Pulmonary artery endothelial cell (primary cell): Measurements from ENCODE around the gene TRIM28. TPM values are rescaled to one million over a fixed set of nuclear protein-coding genes. Genes with fewer than 3 reads are reported as not detected.
"Not testable (repeated sequence)": the region's sequence is repeated elsewhere in the genome, so short reads cannot be mapped to it uniquely, and the experiment has no call there.

Source experiments
- DNase-seq: peaks from one replicate; pipeline ENCODE4 v3.0.0-alpha.2; 2011; ENCODE audit warnings: low read depth, low spot score
- total RNA-seq: library from RNA; depleted of rRNA; stranded (reverse); fragments of >200 nt; gene quantifications from 2 replicates; pipeline ENCODE4 v1.2.3, GENCODE V29; 2014

Gene TRIM28
- 526 and 542 TPM in 2 replicates for total RNA-seq

GRCh38 chr19:58543826-58544590 lies at the start of gene TRIM28:
TRIM28 (plus strand) TSS chr19:58544064; CDS start chr19:58544758, 694 bp downstream.
- DNase-seq, result peak; percentile 93

GRCh38 chr19:58497634-58498170 lies 46.2 kb upstream of the TRIM28 start:
- DNase-seq, result no peak

- no peak for DNase-seq
Observed at GRCh38 chr19:58498316-58499020, 45.4 kb upstream of the TRIM28 start.

GRCh38 chr19:58499021-58499927 lies 44.6 kb upstream of the TRIM28 start:
- peak; percentile 86 for DNase-seq

- no peak for DNase-seq
Observed at GRCh38 chr19:58500242-58500641, 43.6 kb upstream of the TRIM28 start.

- not testable (repeated sequence) for DNase-seq
Observed at GRCh38 chr19:58507602-58508223, 36.2 kb upstream of the TRIM28 start.

GRCh38 chr19:58509731-58510083 lies 34.2 kb upstream of the TRIM28 start:
- DNase-seq, result no peak

- DNase-seq, result no peak
Observed at GRCh38 chr19:58510084-58510862, 33.6 kb upstream of the TRIM28 start.

GRCh38 chr19:58511353-58512208 lies 32.3 kb upstream of the TRIM28 start, which contains the start of gene SLC27A5:
SLC27A5 (minus strand) TSS chr19:58511992; CDS start chr19:58511955, 37 bp downstream.
- DNase-seq, result no peak

GRCh38 chr19:58513213-58513693 lies 30.6 kb upstream of the TRIM28 start:
- no peak for DNase-seq

- peak; percentile 56 for DNase-seq
Observed at GRCh38 chr19:58513694-58514563, 29.9 kb upstream of the TRIM28 start.

- DNase-seq, result no peak
Observed at GRCh38 chr19:58514564-58515022, 29.3 kb upstream of the TRIM28 start.

- DNase-seq, result no peak
Observed at GRCh38 chr19:58515259-58515658, 28.6 kb upstream of the TRIM28 start.

- DNase-seq, result no peak
Observed at GRCh38 chr19:58516246-58516836, 27.5 kb upstream of the TRIM28 start.

- DNase-seq, result no peak
Observed at GRCh38 chr19:58516964-58517833, 26.7 kb upstream of the TRIM28 start.

- DNase-seq, result no peak
Observed at GRCh38 chr19:58518256-58519086, 25.4 kb upstream of the TRIM28 start.
